ENCODE data around the gene ZDHHC12. TPM values are rescaled to one million over a fixed set of nuclear protein-coding genes. Genes with fewer than 3 reads are reported as not detected.

Gene ZDHHC12
- total RNA-seq, 1 experiment from 2014 or later, result 57.6 TPM

- RAD21 ChIA-PET (ENCODE audit: low non-redundant PET in 1 of 2, low total read pairs in 2 of 2, uncharacterized antibody in 2 of 2, unreplicated experiment in 2 of 2), result no interaction called here
Measured at GRCh38 chr9:128747241-128747640, 23.3 kb upstream of the ZDHHC12 start.

More at GRCh38 chr9:128747241-128747640, 23.3 kb upstream of the ZDHHC12 start:
- DNase-seq (ENCODE audit: low read depth, low spot score) (no peak), ATAC-seq (no peak)
- ChIA-PET CTCF (no interaction called here), POLR2A (no interaction called here)
- intact Hi-C loops (cut with micrococcal nuclease), result no loop called here
- no peaks in the 10 kb centered on the region for H3K9me2 ChIP-seq (ENCODE audit: insufficient read depth)
- no peak overlapping the region for H3K4me3 ChIP-seq (replicated peaks in 1 of 2; ENCODE audit: low read depth in 1 of 2, low read length in 2 of 2)
- H3K4me2 ChIP-seq (ENCODE audit: low read length), result no peak overlapping the region
- no TSS peak for BruUV-seq (replicated peaks)
- no peaks in the 10 kb centered on the region for H3K27me3 ChIP-seq (ENCODE audit: insufficient read depth, low read length)
- no peaks in the 10 kb centered on the region for H3K36me3 ChIP-seq (ENCODE audit: control insufficient read depth in 1 of 2, insufficient read depth in 2 of 2, low read length in 2 of 2)
- no peaks in the 10 kb centered on the region for H3K79me2 ChIP-seq (ENCODE audit: insufficient read depth, low read length)
- H3K9ac ChIP-seq (ENCODE audit: low read length), result no peak overlapping the region
- H3K27ac ChIP-seq (ENCODE audit: low read depth, low read length), result no peak overlapping the region
- H3K9me3 ChIP-seq (ENCODE audit: control insufficient read depth in 1 of 2, insufficient read depth in 1 of 2, low read depth in 1 of 2, low read length in 2 of 2), result no peaks in the 10 kb centered on the region
- H4K20me1 ChIP-seq (ENCODE audit: insufficient read depth), result no peaks in the 10 kb centered on the region
- no peak overlapping the region for H2AFZ ChIP-seq (ENCODE audit: low read depth, low read length, poor library complexity, severe bottlenecking)
- TF ChIP-seq MAX (IDR thresholded peaks at IDR 0.05) (no peak), EGR1 (IDR thresholded peaks at IDR 0.05; ENCODE audit: low read depth) (no peak), ATF3 (IDR thresholded peaks at IDR 0.05) (no peak), ZBTB33 (IDR thresholded peaks at IDR 0.05; ENCODE audit: extremely low read depth, insufficient replicate concordance, low read length) (no peak), ELF1 (IDR thresholded peaks at IDR 0.05; ENCODE audit: borderline replicate concordance, low read depth) (no peak), CTCF (IDR thresholded peaks at IDR 0.05 in 2 of 3, conservative IDR thresholded peaks at IDR 0.05 in 1 of 3; ENCODE audit: borderline replicate concordance in 1 of 3, insufficient read depth in 1 of 3, low read depth in 2 of 3, low read length in 2 of 3) (no peak), SIN3A (IDR thresholded peaks at IDR 0.05; ENCODE audit: low read depth) (no peak), CEBPB (IDR thresholded peaks at IDR 0.05; ENCODE audit: low read depth) (no peak), SP1 (IDR thresholded peaks at IDR 0.05; ENCODE audit: low read depth) (no peak), POLR2A (IDR thresholded peaks at IDR 0.05; ENCODE audit: borderline replicate concordance, extremely low read depth, insufficient read depth, insufficient read length) (no peak), EZH2phosphoT487 (IDR thresholded peaks at IDR 0.05; ENCODE audit: borderline replicate concordance) (no peak), ZFX (IDR thresholded peaks at IDR 0.05) (no peak)
- no peaks in the 10 kb centered on the region for H3K4me1 ChIP-seq (ENCODE audit: control insufficient read depth in 1 of 2, insufficient read depth in 2 of 2, low read length in 2 of 2)

All from HCT116 (cell line).